Spinal cord (tissue), 10 donors: ENCODE data around the gene SLC10A1. TPM values are rescaled to one million over a fixed set of nuclear protein-coding genes. Genes with fewer than 3 reads are reported as not detected.
"Not testable (repeated sequence)": the region's sequence is repeated elsewhere in the genome, so short reads cannot be mapped to it uniquely, and the experiment has no call there.

Experiments
- DNase-seq, 6 donors: peaks; one replicate each; pipeline versions ENCODE4 v3.0.0 to v3.0.0-alpha.2; 2013 to 2015; ENCODE audit warnings: low spot score in 6 of 6, low read depth in 4 of 6
- H3K27ac ChIP-seq: one replicate; pipeline ENCODE4 v1.5.1; 2013; ENCODE audit warnings: low read depth, low read length, control low read depth
- H3K27me3 ChIP-seq: one replicate; pipeline ENCODE4 v1.6.1; 2013; ENCODE audit warnings: low read length; ENCODE audit not compliant: control insufficient read depth, insufficient read depth
- H3K36me3 ChIP-seq: one replicate; pipeline ENCODE4 v1.6.1; 2013; ENCODE audit warnings: low read length; ENCODE audit not compliant: control insufficient read depth, insufficient read depth
- H3K4me1 ChIP-seq: one replicate; pipeline ENCODE4 v1.6.1; 2013; ENCODE audit warnings: low read length; ENCODE audit not compliant: control insufficient read depth, insufficient read depth
- H3K4me3 ChIP-seq: one replicate; pipeline ENCODE4 v1.5.1; 2013; ENCODE audit warnings: low read depth, low read length, control low read depth
- H3K9me3 ChIP-seq: one replicate; pipeline ENCODE4 v1.6.1; 2013; ENCODE audit warnings: low read length; ENCODE audit not compliant: control insufficient read depth, insufficient read depth
- WGBS: methylation state at CpG from one replicate; pipeline ENCODE4 v1.1.5; 2013; ENCODE audit warnings: missing lambda C conversion rate; ENCODE audit not compliant: insufficient coverage; 5-methylcytosine and 5-hydroxymethylcytosine counted together
- polyA plus RNA-seq, 2 donors: library from polyadenylated mRNA; unstranded; fragments of 120-200 nt; gene quantifications; one replicate each; pipeline ENCODE4 v1.2.1, GENCODE V29; 2013; ENCODE audit not compliant: insufficient read length in 2 of 2
- small RNA-seq: library from RNA; depleted of rRNA; stranded (forward); fragments of <200 nt; gene quantifications from one replicate; pipeline ENCODE3, GENCODE V24; 2014; ENCODE audit warnings: low replicate concordance
- total RNA-seq, 2 donors: library from RNA; depleted of rRNA in 1 of 2; stranded (reverse); fragments of 120-200 nt in 1 of 2; fragments of >200 nt in 1 of 2; gene quantifications; one replicate each; pipeline versions ENCODE4 v1.2.3 to v1.2.4, GENCODE V29; 2013 to 2014
- donor health status: healthy.

The SLC10A1 gene
- total and polyA plus RNA-seq, 4 donors: 0.21 TPM; not detected in 3

GRCh38 chr14:69741055-69741454 lies 56.0 kb downstream of the SLC10A1 start:
- H3K27me3 ChIP-seq: no peaks in the 10 kb centered on the region
- WGBS: no CpG with 5 or more reads among the region's 1 CpG
- no peak for DNase-seq

GRCh38 chr14:69736405-69736804 lies 60.6 kb downstream of the SLC10A1 start:
- not testable (repeated sequence) for H3K4me1 ChIP-seq, DNase-seq, H3K27me3 ChIP-seq, H3K4me3 ChIP-seq, H3K36me3 ChIP-seq, H3K9me3 ChIP-seq, H3K27ac ChIP-seq
- 81% methylated on average over 4 of the region's 4 CpGs for WGBS

More at GRCh38 chr14:69741055-69741454, 56.0 kb downstream of the SLC10A1 start:
- H3K27ac ChIP-seq: no peak overlapping the region
- no peaks in the 10 kb centered on the region for H3K9me3 ChIP-seq
- H3K4me3 ChIP-seq: no peak overlapping the region
- H3K4me1 ChIP-seq: no peaks in the 10 kb centered on the region
- no peaks in the 10 kb centered on the region for H3K36me3 ChIP-seq

- not testable (repeated sequence) for H3K4me1 ChIP-seq, H3K27me3 ChIP-seq, H3K27ac ChIP-seq, H3K9me3 ChIP-seq, H3K36me3 ChIP-seq, H3K4me3 ChIP-seq, DNase-seq
- WGBS: 100% methylated on average over 8 of the region's 8 CpGs
These were observed 65.0 kb downstream of the SLC10A1 start for GRCh38 chr14:69731919-69732598.

- DNase-seq: no peak
- Histone ChIP-seq H3K9me3 (no peaks in the 10 kb centered on the region), H3K4me3 (no peak overlapping the region), H3K36me3 (no peaks in the 10 kb centered on the region), H3K27me3 (no peaks in the 10 kb centered on the region), H3K4me1 (peaks cover 12% of the 10 kb centered on the region), H3K27ac (no peak overlapping the region)
- WGBS: 97% methylated on average over 4 of the region's 4 CpGs
These were observed 69.2 kb downstream of the SLC10A1 start for GRCh38 chr14:69727860-69728259.

GRCh38 chr14:69726761-69727511 lies 70.1 kb downstream of the SLC10A1 start:
- H3K9me3 ChIP-seq: no peaks in the 10 kb centered on the region
- H3K36me3 ChIP-seq: no peaks in the 10 kb centered on the region
- H3K4me3 ChIP-seq: peak overlapping the region; percentile 38
- H3K27ac ChIP-seq: no peak overlapping the region
- peaks cover 12% of the 10 kb centered on the region for H3K4me1 ChIP-seq
- 8% methylated on average over 40 of the region's 51 CpGs for WGBS
- DNase-seq: peak in 5 of 6 donors; percentile 57 to 93 (median 70)
- H3K27me3 ChIP-seq: no peaks in the 10 kb centered on the region

Small RNAs within 50 kb of the gene (small RNA-seq; reads per million reads assigned to genes)
- not detected for gene RF00614

Other genes starting within 250 kb of the SLC10A1 start
- 1 to 10 TPM; 2.0 to 2.4 TPM for gene CCDC177, start 222.4 kb downstream of the SLC10A1 start, total RNA-seq
- gene CCDC177, start 222.4 kb downstream of the SLC10A1 start, polyA plus RNA-seq: 1 to 10 TPM; 4.3 to 4.8 TPM
- 10 to 100 TPM; 16.8 to 19.1 TPM for gene SUSD6, start 185.6 kb downstream of the SLC10A1 start, total RNA-seq
- gene SUSD6, start 185.6 kb downstream of the SLC10A1 start, polyA plus RNA-seq: 10 to 100 TPM; 19.6 to 23.9 TPM
- gene SRSF5, start 30.1 kb downstream of the SLC10A1 start, total RNA-seq: 100 to 1,000 TPM; 170 to 387 TPM
- gene SRSF5, start 30.1 kb downstream of the SLC10A1 start, polyA plus RNA-seq: 100 to 1,000 TPM; 498 to 578 TPM
- gene SMOC1, start 82.2 kb upstream of the SLC10A1 start, total RNA-seq: 10 to 100 TPM; 52.2 to 53.6 TPM
- gene SMOC1, start 82.2 kb upstream of the SLC10A1 start, polyA plus RNA-seq: 100 to 1,000 TPM; 169 to 189 TPM